Measurements from ENCODE around the gene CCDC150.

DNA sequence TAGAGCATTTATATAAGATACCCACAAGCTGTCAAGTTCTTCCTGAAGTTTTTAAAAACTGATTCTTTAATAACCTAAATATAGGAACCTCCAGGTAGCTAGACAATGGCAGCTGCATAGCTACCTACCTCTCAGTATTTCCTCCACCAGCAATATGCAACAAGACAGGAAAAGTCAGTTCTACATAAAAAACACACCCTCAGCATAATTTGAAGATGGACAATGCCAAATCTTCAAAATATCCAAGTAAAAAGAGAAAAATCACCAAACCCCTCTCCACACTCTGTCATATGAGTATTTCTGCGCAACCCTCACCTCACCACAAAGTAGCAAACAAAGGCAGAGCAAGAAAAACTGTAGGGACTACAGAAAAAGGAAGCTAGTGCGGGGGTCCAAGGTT lies 108.6 kb downstream of the CCDC150 start:
- no peak for TF ChIP-seq TAF1 (IDR thresholded peaks at IDR 0.05; ENCODE audit: low read depth, low read length)
- no peak for TF ChIP-seq POLR2A (IDR thresholded peaks at IDR 0.05; ENCODE audit: low read depth, low read length)
- no peak for TF ChIP-seq POLR2AphosphoS5 (IDR thresholded peaks at IDR 0.05; ENCODE audit: low read depth, low read length)
